Hindlimb muscle (tissue), 1 donor: ENCODE data around the gene SSR2. TPM values are rescaled to one million over a fixed set of nuclear protein-coding genes. Genes with fewer than 3 reads are reported as not detected.
A peak's percentile ranks its signal among the peaks of the same experiment; 100 is the strongest.
"Not testable (repeated sequence)": the region's sequence is repeated elsewhere in the genome, so short reads cannot be mapped to it uniquely, and the experiment has no call there.

ENCODE experiments used
- DNase-seq: peaks from one replicate; pipeline ENCODE4 v3.0.0-alpha.2; 2013
- polyA plus RNA-seq: library from polyadenylated mRNA; unstranded; fragments of 120-200 nt; gene quantifications from one replicate; pipeline ENCODE4 v1.2.1, GENCODE V29; 2013; ENCODE audit not compliant: insufficient read length

Gene SSR2
- polyA plus RNA-seq, 1 donor = 206 TPM

- DNase-seq = no peak
Observed at GRCh38 chr1:155990005-155990739, 30.6 kb downstream of the SSR2 start.

DNA sequence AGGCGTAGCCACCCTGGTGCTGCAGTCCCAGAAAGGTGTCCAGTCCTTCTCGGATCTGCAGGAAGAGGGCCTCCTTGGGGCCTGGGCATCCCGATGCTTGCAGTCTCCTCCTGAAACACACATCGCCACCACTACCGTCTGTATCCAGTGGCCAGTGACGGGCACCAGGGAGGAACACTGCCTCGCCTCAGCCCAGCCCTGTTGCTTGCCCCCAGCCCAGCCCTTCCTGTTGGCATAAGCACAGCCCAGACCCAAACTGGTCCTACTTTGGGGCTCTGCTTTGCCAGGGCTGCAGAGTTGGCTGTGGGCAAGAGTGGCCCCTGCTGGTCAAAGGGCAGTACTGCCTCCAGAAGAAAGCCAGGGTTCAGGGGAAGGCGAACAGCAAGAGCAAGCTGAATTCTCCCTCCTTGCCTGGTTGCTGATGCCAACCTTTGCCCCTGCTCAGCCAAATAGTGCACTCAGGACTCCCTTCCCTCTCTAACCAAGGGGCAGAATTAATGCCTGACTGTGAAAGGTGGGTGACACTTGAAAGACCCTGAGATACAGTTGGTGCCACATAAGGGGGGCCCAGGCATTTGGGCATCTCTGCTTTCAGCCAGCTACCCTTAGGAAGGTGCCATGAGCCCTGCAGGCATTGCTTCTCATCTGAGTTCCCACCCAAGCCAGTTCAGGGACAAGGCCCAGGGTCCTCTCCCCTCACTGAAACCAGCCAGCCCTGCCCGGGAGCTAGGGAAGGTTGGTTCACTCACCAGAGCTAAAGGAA, 31.3 kb downstream of the SSR2 start:
- peak; percentile 79 for DNase-seq

GRCh38 chr1:155984903-155985645, 35.7 kb downstream of the SSR2 start:
- DNase-seq = not testable (repeated sequence)

- no peak for DNase-seq
Observed at GRCh38 chr1:155984341-155984740, 36.4 kb downstream of the SSR2 start.

DNA sequence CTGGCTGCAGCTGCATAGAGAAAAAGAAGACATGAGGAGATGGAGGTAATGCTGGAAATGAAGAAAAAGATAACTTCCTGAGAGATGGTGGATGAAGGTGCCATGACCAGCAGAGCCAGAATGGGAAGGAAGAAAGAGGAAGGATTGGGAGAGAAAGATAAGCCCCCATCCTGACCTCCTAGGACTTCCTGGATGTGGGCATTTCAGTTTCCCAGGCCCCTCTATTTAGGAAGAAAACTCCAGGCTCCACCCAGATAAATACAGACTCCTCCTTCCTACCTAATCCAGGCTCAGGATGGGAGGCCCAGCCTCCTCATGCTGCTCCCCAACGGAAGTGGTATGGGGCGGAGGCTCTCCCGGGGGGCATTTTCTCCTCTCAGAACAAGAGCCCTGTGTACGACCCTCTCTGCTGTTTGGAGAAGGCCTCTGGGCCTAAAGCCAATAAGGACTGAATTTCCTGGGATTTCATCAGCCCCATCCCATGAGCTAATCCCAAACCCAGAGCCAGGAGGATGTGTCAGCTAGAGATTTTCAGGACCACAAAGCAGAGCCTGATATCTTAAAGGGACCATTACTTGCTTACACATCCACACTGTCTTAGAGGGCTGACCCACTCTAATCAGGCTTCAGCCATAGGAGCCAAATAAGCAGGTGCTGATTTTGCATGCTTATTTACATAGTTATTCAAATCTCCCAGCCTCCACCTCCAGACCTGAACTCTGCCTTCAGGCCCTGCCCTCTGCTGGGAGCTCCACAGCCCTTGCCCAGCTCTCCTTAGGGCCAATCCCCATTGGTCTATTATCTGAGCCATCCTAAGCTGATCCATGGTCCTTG, 37.3 kb downstream of the SSR2 start:
- DNase-seq = peak; percentile 88

GRCh38 chr1:155982106-155982505, 38.6 kb downstream of the SSR2 start:
- no peak for DNase-seq

- no peak for DNase-seq
Observed at GRCh38 chr1:155981266-155982088, 39.3 kb downstream of the SSR2 start.

- DNase-seq = no peak
Observed at GRCh38 chr1:155979597-155980343, 41.0 kb downstream of the SSR2 start.

DNA sequence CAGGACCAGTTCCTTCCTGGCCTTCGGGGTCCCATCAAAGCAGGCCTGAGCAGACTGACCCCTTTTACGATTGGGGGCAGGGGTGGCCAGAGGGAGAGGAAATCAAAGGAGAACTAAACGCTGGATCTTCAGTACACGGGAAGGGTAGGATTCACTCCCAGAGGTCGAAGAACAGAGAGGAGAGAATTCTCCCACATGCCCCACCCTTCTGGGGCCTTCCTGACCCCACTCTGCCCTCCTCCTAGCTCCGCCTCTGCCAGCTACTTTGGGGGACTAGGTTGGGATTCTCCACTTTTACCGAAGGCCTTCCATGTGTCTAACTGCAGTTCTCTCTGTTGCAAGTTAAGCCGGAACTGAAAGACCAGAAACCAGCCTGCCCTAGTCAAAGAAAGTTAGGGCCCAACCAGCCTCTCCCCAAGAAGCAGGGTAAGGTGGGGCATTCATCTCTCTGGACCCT, 41.8 kb downstream of the SSR2 start:
- no peak for DNase-seq

DNA sequence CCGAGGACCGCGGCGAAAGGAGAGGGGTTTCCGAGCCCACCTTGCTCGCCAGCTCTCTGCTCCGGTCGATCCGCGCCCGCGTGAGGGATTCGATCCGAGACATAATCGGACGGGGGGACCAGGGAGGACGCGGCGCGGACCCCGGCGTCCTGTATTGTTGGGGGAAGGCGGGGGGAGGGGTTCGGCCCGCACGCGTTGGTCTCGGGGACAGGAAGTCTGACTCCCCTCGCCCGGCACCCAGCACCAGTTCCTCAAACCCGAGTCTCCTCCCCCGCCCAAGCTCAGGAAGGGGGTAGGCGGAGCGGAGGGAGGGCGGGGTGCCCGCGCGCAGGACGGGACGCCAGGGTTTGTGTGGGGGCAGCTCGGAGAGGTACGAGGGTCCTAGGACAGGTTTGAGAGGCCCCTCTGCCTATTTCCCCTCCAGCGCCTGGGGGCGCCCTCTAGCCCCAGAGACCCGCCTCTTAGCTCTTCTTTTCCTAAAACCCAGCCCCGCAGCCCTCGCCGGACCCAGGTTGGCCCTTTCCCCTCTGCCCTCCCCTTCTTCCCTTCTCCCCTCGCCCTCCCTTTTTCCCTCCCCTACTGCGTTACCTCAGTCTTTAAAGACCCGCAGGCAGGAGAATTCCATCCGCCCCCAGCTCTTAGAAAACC, 42.3 kb downstream of the SSR2 start, which contains the start of gene ARHGEF2:
Gene ARHGEF2, minus strand, starts transcription at position 223 of the 648 bp plus-strand sequence. Its CDS starts 120 bp downstream, at position 103.
- peak; percentile 82 for DNase-seq

GRCh38 chr1:155977690-155978324, 42.9 kb downstream of the SSR2 start:
- peak; percentile 74 for DNase-seq

DNA sequence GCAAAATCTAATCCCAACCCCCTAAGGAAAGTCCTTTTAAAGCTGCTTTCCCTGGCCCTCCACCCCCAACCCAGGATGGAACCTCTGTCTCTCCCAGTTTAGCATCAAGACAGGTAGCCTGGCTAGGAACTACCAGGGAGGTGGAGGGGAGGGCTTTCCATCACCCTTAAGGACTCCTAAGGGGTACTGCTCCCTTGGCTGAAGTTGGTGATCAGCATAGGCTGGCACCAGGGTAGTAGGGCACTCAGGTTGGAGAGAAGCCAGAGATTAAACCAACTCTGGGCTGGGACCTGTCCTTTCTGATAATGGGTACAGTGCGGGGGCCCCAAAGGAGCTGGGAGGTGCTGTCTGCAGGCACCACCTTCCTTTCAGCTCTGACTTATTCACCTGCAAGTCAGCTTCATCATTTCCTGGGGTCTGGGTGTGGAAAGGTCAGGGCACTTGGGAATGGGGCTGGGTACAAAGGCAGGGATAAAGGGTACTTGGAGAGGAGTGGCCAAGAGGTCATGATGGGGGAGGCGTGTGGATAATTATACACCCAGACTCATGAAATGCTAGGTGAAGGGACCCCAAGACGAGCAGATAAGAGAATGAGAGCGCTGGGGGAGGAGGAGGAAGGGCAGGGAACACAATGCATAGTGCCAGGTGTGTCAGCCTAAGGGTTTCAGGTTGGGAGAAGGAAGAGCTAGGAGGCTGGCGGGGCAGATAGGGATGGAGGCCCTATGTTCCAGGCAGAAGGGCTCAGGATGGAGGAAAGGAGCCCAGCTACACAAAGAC, 43.6 kb downstream of the SSR2 start:
- DNase-seq = no peak

GRCh38 chr1:155976062-155976912, 44.5 kb downstream of the SSR2 start:
- peak; percentile 74 for DNase-seq

- no peak for DNase-seq
Observed at GRCh38 chr1:155975375-155976061, 45.2 kb downstream of the SSR2 start.

DNA sequence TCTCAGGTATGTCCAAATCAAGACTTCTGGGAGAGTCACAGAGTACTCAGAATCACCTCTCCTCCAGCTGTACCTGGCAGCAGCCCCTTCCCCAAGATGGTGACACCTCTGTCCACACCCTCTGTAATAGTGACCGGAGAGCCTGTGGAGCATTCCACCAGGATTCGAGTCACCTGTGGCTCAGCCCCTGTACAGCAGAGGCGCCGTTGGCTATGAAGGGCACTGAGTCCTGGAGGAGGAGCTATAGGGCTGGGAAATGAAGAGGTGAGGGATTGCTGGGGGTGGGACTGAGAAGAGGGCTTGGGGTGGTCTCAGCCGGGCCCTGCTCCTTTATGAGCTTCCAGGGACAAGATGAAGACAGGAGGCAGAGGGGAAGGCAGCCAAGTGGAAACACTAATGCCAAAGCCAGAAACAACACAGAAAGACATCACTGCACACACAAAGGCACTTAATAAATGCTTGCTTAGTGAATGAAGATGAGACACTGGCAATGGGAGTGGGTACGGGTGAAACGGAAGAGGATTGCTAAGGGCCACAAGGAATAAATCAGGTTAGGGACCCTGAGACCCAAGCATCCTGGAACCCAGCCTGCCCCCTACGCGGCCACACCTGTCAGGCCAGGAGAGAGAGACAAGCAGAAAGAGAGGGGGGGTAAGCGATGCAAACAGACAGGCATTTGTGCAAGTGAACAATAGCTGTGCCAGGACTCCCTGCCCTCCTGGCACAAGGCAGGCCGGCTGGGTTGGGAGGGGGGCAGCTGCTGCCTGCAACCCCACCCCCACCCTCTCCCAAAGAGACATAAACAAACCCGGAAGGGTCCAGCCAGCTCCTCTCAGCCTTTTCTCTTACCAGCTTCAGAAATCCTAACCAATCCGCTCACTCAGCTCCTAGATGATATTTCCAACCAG, 46.3 kb downstream of the SSR2 start:
- DNase-seq = no peak

DNA sequence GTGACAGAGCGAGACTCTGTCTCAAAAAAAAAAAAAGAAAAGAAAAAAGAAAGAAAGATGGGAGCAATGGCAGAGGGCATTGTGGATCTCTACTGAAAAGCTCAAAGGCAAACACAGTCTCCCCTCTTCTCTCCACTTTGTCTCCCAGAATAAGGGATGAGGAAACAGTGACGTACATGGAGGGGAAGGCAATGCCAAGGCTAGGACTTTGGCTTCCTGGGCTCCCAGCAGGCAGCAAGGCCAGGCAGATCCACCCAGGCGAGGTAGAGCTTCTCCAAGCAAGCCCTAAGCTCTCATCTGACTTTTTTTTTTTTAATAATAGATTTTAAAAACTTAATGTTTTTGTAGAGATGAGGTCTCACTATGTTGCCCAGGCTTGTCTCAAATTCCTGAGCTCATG, 47.0 kb downstream of the SSR2 start:
- no peak for DNase-seq
